Measurements from ENCODE around the gene GBF1. TPM values are rescaled to one million over a fixed set of nuclear protein-coding genes. Genes with fewer than 3 reads are reported as not detected.

GBF1 gene
- total and polyA plus RNA-seq, 2 of the 13 experiments (the other 11 are each of a cell fraction or from before 2014, with no cell fraction given), result 17.1 to 21.9 TPM

DNA sequence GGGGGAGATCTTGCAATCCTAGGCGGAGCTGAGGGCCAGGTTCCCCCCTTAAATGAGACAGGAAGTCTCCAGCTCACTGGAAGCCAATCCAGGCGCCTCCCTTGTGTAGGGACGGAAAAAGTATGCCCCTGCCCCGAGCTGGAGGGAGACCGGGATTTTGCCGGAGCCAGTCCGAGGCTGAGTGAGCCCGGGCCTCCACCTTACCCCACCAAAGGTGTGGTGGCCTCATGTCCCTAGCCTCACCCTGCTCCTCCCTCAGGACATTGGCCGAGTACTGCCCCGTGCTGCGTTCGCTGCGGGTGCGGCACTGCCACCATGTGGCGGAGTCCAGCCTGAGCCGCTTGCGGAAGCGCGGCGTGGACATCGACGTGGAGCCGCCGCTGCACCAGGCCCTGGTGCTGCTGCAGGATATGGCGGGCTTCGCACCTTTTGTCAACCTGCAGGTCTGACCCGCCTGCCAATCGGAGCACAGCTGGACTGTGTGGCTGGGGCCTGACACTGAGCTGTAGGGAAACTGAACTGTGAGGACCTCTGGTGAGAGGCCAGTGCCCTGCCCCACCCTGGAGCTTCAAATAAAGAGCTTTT is 177.3 kb downstream of the GBF1 start (continued):
- TF ChIP-seq, protein P1, sequence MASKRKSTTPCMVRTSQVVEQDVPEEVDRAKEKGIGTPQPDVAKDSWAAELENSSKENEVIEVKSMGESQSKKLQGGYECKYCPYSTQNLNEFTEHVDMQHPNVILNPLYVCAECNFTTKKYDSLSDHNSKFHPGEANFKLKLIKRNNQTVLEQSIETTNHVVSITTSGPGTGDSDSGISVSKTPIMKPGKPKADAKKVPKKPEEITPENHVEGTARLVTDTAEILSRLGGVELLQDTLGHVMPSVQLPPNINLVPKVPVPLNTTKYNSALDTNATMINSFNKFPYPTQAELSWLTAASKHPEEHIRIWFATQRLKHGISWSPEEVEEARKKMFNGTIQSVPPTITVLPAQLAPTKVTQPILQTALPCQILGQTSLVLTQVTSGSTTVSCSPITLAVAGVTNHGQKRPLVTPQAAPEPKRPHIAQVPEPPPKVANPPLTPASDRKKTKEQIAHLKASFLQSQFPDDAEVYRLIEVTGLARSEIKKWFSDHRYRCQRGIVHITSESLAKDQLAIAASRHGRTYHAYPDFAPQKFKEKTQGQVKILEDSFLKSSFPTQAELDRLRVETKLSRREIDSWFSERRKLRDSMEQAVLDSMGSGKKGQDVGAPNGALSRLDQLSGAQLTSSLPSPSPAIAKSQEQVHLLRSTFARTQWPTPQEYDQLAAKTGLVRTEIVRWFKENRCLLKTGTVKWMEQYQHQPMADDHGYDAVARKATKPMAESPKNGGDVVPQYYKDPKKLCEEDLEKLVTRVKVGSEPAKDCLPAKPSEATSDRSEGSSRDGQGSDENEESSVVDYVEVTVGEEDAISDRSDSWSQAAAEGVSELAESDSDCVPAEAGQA (IDR thresholded peaks at IDR 0.05; ENCODE audit: low read depth), result no peak
- TF ChIP-seq, protein P1 (CRISPR knock-in tag; IDR thresholded peaks at IDR 0.05; ENCODE audit: borderline replicate concordance), result no peak
- TF ChIP-seq ZFP36 (IDR thresholded peaks at IDR 0.05; ENCODE audit: borderline replicate concordance, low read depth, low read length, partially characterized antibody) (no peak), ZNF367 (CRISPR knock-in tag; IDR thresholded peaks at IDR 0.05; ENCODE audit: borderline replicate concordance) (no peak), HMG20B (CRISPR knock-in tag; conservative IDR thresholded peaks at IDR 0.05) (no peak), ZNF720 (CRISPR knock-in tag; IDR thresholded peaks at IDR 0.05) (no peak), SMARCC2 (IDR thresholded peaks at IDR 0.05) (no peak), TOE1 (CRISPR knock-in tag; IDR thresholded peaks at IDR 0.05) (no peak), ATM (IDR thresholded peaks at IDR 0.05; ENCODE audit: borderline replicate concordance) (no peak), ZNF337 (CRISPR knock-in tag; IDR thresholded peaks at IDR 0.05; ENCODE audit: borderline replicate concordance, low read depth) (no peak), ADNP (CRISPR knock-in tag; IDR thresholded peaks at IDR 0.05) (no peak), GABPB1 (CRISPR knock-in tag; IDR thresholded peaks at IDR 0.05) (peak; percentile 86), SPEN (CRISPR knock-in tag; IDR thresholded peaks at IDR 0.05; ENCODE audit: low read depth) (peak; percentile 77; the same call in 1 of the 2 replicates), CENPT (CRISPR knock-in tag; IDR thresholded peaks at IDR 0.05; ENCODE audit: low read depth) (no peak), ZBTB38 (CRISPR knock-in tag; IDR thresholded peaks at IDR 0.05) (peak; percentile 75; the same call in 1 of the 2 replicates), CENPX (CRISPR knock-in tag; IDR thresholded peaks at IDR 0.05) (no peak)
- TF ChIP-seq, protein P2, sequence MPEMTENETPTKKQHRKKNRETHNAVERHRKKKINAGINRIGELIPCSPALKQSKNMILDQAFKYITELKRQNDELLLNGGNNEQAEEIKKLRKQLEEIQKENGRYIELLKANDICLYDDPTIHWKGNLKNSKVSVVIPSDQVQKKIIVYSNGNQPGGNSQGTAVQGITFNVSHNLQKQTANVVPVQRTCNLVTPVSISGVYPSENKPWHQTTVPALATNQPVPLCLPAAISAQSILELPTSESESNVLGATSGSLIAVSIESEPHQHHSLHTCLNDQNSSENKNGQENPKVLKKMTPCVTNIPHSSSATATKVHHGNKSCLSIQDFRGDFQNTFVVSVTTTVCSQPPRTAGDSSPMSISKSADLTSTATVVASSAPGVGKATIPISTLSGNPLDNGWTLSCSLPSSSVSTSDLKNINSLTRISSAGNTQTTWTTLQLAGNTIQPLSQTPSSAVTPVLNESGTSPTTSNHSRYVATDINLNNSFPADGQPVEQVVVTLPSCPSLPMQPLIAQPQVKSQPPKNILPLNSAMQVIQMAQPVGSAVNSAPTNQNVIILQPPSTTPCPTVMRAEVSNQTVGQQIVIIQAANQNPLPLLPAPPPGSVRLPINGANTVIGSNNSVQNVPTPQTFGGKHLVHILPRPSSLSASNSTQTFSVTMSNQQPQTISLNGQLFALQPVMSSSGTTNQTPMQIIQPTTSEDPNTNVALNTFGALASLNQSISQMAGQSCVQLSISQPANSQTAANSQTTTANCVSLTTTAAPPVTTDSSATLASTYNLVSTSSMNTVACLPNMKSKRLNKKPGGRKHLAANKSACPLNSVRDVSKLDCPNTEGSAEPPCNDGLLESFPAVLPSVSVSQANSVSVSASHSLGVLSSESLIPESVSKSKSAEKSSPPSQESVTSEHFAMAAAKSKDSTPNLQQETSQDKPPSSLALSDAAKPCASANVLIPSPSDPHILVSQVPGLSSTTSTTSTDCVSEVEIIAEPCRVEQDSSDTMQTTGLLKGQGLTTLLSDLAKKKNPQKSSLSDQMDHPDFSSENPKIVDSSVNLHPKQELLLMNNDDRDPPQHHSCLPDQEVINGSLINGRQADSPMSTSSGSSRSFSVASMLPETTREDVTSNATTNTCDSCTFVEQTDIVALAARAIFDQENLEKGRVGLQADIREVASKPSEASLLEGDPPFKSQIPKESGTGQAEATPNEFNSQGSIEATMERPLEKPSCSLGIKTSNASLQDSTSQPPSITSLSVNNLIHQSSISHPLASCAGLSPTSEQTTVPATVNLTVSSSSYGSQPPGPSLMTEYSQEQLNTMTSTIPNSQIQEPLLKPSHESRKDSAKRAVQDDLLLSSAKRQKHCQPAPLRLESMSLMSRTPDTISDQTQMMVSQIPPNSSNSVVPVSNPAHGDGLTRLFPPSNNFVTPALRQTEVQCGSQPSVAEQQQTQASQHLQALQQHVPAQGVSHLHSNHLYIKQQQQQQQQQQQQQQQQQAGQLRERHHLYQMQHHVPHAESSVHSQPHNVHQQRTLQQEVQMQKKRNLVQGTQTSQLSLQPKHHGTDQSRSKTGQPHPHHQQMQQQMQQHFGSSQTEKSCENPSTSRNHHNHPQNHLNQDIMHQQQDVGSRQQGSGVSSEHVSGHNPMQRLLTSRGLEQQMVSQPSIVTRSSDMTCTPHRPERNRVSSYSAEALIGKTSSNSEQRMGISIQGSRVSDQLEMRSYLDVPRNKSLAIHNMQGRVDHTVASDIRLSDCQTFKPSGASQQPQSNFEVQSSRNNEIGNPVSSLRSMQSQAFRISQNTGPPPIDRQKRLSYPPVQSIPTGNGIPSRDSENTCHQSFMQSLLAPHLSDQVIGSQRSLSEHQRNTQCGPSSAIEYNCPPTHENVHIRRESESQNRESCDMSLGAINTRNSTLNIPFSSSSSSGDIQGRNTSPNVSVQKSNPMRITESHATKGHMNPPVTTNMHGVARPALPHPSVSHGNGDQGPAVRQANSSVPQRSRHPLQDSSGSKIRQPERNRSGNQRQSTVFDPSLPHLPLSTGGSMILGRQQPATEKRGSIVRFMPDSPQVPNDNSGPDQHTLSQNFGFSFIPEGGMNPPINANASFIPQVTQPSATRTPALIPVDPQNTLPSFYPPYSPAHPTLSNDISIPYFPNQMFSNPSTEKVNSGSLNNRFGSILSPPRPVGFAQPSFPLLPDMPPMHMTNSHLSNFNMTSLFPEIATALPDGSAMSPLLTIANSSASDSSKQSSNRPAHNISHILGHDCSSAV (CRISPR knock-in tag; IDR thresholded peaks at IDR 0.05; ENCODE audit: borderline replicate concordance), result no peak
